Measurements from ENCODE around the gene CLVS2. TPM values are rescaled to one million over a fixed set of nuclear protein-coding genes. Genes with fewer than 3 reads are reported as not detected.

CLVS2 gene
- total RNA-seq (1 to 10 TPM in 1 of 9 donors, under 1 TPM in 4, not detected in 4; 0.08 to 1.5 (median 0.71) TPM), polyA plus RNA-seq (1 to 10 TPM in 1 of 3 donors, under 1 TPM in 2; 0.07 to 2.0 (median 0.32) TPM)
- long read RNA-seq, donor 1 = 0 reads
- long read RNA-seq, donor 2 = 0 reads
- long read RNA-seq, donor 3 = 0 reads
- long read RNA-seq, donor 4 = 0 reads
- long read RNA-seq, donor 5 = 0 reads
- long read RNA-seq, donor 6 = 0 reads
- long read RNA-seq, donor 7 = 0 reads
- long read RNA-seq, donor 8 = 0 reads
- long read RNA-seq, donor 9 = 0 reads
- long read RNA-seq, donor 10 = 0 reads

DNA sequence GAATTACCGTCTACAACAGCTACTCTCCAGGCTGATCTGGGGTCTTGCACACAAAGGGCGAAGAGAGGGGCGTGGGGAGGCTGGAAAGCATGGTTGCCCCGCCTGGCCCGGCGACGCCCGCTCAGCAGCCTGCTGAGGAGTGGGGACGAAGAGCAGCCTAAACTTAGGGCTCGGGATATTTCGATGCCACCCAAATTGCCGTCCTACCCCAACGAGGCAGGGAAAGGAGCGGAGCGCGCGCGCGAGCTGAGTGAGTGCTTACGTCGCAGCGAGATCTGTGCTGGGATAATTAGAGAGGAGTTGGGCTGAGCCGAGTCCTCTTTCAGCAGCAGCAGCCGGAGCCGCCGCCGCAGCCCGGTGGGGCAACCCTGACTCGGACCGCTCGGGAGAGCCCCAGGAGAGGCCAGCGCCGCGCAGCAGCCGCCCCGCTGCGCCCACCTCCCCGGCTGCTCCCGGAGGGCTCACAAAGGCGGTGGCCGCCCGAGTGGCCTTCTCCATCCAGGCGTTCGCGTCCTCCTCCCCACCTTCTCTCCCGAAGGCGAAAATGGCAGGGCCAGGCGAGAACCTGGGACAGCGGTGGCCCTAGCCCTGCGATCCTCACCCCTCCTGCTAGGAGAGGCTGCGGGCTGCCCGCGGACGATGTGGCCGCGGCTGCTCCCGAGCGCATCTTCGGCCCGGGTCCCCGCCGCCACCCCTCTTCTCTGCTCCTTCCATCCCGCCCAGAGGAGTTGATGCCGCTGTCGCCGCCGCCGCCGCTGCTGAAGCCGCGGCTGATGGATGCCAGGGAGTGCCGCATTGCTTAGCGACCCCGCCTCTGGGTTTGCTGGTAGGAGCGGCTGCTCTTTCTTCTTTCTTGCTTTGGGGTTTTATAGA is at the start of gene CLVS2:
Gene CLVS2 (plus strand): TSS at position 315 of the 873 bp plus-strand sequence. CDS start 1,543 bp downstream, outside the sequence.
- intact Hi-C loops (cut with DNase I) = no loop called here
- H3K9me3 ChIP-seq (replicated peaks in 1 of 3) = no peaks in the 10 kb centered on the region
- no peak for TF ChIP-seq POLR2A (IDR thresholded peaks at IDR 0.05)
- TF ChIP-seq, protein P1, sequence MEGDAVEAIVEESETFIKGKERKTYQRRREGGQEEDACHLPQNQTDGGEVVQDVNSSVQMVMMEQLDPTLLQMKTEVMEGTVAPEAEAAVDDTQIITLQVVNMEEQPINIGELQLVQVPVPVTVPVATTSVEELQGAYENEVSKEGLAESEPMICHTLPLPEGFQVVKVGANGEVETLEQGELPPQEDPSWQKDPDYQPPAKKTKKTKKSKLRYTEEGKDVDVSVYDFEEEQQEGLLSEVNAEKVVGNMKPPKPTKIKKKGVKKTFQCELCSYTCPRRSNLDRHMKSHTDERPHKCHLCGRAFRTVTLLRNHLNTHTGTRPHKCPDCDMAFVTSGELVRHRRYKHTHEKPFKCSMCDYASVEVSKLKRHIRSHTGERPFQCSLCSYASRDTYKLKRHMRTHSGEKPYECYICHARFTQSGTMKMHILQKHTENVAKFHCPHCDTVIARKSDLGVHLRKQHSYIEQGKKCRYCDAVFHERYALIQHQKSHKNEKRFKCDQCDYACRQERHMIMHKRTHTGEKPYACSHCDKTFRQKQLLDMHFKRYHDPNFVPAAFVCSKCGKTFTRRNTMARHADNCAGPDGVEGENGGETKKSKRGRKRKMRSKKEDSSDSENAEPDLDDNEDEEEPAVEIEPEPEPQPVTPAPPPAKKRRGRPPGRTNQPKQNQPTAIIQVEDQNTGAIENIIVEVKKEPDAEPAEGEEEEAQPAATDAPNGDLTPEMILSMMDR (IDR thresholded peaks at IDR 0.05) = no peak
- peak in 2 of 7 donors; percentile 20 to 69 for DNase-seq
- H3K27ac ChIP-seq = peak within 1 kb of the TSS in 1 of 5 donors; percentile 30
- H3K4me1 ChIP-seq (replicated peaks in 1 of 2) = peaks cover 0 to 7% of the 10 kb centered on the region in 2 donors
- H3K4me3 ChIP-seq = peak within 1 kb of the TSS in 1 of 4 donors; percentile 36
- no peaks in the 10 kb centered on the region for H3K36me3 ChIP-seq (replicated peaks in 1 of 2)
- peaks cover 21% of the 10 kb centered on the region for H3K27me3 ChIP-seq
- WGBS, 4 donors = 1 to 2% (median 1%) methylated on average over 18 to 75 of the region's 75 CpGs

DNA sequence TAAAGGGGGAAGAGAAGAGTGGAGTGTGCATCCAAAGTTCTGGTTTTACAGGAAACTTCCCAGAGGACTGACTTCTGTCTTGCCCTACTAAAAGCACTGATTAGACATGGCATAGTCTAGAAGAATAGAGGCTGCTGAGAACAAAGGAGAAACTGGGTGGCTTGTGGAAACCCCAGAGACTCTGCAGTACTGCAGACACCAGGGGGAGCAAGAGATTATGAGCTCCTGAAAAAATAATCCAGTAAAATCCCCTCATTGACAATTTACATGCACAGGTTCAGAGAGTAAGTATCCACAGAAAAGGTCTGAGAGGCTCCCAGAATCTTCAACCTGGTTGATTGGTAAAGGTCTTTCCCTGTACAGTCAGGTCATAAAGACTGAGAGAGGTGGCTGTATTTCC is 48.7 kb upstream of the CLVS2 start:
- no peak overlapping the region for H3K4me3 ChIP-seq
- H3K27me3 ChIP-seq = no peaks in the 10 kb centered on the region
- no peak overlapping the region for H3K27ac ChIP-seq
- TF ChIP-seq, protein P1 (IDR thresholded peaks at IDR 0.05) = peak in 3 of 6 experiments; percentile 11 to 24 (median 14)
- TF ChIP-seq POLR2A (IDR thresholded peaks at IDR 0.05) = no peak
- no peaks in the 10 kb centered on the region for H3K36me3 ChIP-seq (replicated peaks in 1 of 2)
- intact Hi-C loops (cut with DNase I) = no loop called here
- DNase-seq = no peak
- H3K9me3 ChIP-seq (replicated peaks in 1 of 3) = peaks cover 0 to 11% (median 0%) of the 10 kb centered on the region in 3 donors
- no peaks in the 10 kb centered on the region for H3K4me1 ChIP-seq (replicated peaks in 1 of 2)

- H3K9me3 ChIP-seq (replicated peaks in 1 of 3) = peaks cover 0 to 6% (median 0%) of the 10 kb centered on the region in 3 donors
- H3K4me3 ChIP-seq = no peak overlapping the region
- H3K4me1 ChIP-seq (replicated peaks in 1 of 2) = no peaks in the 10 kb centered on the region
- DNase-seq = no peak
- no peaks in the 10 kb centered on the region for H3K36me3 ChIP-seq (replicated peaks in 1 of 2)
- intact Hi-C loops (cut with DNase I) = no loop called here
- 38 to 70% (median 62%) methylated on average over 1 of the region's 1 CpG for WGBS, 4 donors
- TF ChIP-seq, protein P1 (IDR thresholded peaks at IDR 0.05) = no peak
- TF ChIP-seq POLR2A (IDR thresholded peaks at IDR 0.05) = no peak
- no peaks in the 10 kb centered on the region for H3K27me3 ChIP-seq
- H3K27ac ChIP-seq = no peak overlapping the region
These were observed 42.3 kb upstream of the CLVS2 start for GRCh38 chr6:122953766-122954165.

DNA sequence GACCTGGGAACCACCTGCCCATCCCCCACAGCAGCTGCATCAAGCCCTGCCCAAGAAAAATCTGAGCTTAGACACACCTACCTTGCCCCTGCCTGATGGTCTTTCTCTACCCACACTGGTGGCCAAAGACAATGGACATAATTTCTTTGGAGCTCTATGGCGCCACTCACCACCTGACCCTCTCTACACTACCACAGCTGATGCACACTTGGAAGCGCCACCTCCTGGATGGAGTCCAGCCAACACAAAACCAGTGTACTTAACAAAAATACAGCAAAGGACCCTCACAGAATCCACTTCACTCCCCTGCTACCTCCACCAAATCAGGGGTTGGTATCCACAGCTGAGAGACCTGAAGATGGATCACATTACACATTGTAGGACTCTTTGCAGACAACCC is 39.7 kb upstream of the CLVS2 start:
- intact Hi-C loops (cut with DNase I) = no loop called here
- 90 to 100% (median 95%) methylated on average over 2 of the region's 2 CpGs for WGBS, 4 donors
- DNase-seq = no peak

More for the DNA sequence above, 39.7 kb upstream of the CLVS2 start:
- no peaks in the 10 kb centered on the region for H3K36me3 ChIP-seq (replicated peaks in 1 of 2)
- H3K27me3 ChIP-seq = no peaks in the 10 kb centered on the region
- no peak for TF ChIP-seq POLR2A (IDR thresholded peaks at IDR 0.05)
- TF ChIP-seq, protein P1 (IDR thresholded peaks at IDR 0.05) = no peak
- H3K4me1 ChIP-seq (replicated peaks in 1 of 2) = no peaks in the 10 kb centered on the region
- H3K4me3 ChIP-seq = no peak overlapping the region
- H3K9me3 ChIP-seq (replicated peaks in 1 of 3) = no peaks in the 10 kb centered on the region
- H3K27ac ChIP-seq = no peak overlapping the region

All from adrenal gland (tissue), 19 donors.